GM21619 (cell line): Measurements from ENCODE around the gene MAMSTR.
"Not testable (repeated sequence)": the region's sequence is repeated elsewhere in the genome, so short reads cannot be mapped to it uniquely, and the experiment has no call there.

Experiments
- ATAC-seq: cut with Tn5 transposase; IDR thresholded peaks from one replicate; pipeline ENCODE4 v1.9.1; 2021; ENCODE audit not compliant: unreplicated experiment

The MAMSTR gene

DNA sequence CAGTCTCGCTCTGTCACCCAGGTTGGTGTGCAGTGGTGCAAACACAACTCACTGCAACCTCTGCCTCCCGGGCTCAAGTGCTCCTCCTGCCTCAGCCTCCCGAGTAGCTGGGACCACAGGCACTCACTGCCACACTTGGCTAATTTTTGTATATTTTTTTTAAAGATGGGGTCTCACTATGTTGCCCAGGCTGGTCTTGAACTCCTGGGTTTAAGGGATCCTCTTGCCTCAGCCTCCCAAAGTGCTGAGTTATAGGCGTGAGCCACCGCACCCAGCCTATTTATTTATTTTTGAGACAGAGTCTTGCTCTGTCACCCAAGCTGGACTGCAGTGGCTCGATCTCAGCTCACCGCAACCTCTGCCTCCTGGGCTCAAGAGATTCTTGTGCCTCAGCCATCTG is 32.9 kb downstream of the MAMSTR start:
- not testable (repeated sequence) for ATAC-seq

DNA sequence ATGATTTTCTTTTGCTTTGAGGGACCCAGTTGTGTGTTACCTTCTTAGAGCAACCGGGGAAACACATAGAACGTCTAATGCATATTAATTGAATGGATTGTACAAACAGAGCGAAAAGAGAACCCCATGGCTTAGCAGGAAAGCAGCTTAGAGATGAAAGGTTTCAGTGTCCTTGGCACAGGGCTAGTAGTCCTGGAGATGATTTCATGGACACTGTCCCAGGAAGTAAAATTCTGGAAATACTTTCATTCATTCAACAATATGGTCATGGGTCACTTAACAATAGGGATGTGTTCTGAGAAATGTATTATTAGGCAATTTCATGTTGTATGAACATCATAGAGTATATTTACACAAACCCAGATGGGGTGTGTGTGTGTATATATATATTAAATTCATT is 33.4 kb downstream of the MAMSTR start:
- ATAC-seq, result no peak

DNA sequence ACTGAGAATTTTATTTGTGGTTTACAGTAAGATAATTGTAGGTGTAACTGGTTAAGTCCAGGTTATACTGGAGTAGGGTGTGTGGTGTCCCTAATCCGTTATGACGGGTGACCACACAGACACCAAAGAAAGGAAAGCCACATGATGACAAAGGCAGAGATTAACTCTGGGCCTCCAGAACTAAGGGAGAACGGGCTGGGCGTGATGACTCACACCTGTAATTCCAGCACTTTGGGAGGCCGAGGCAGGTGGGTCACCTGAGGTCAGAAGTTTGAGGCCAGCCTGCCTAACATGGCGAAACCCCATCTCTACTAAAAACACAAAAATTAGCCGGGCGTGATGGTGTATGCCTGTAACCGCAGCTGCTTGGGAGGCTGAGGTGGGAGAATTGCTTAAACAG is 33.9 kb downstream of the MAMSTR start:
- ATAC-seq, result no peak

DNA sequence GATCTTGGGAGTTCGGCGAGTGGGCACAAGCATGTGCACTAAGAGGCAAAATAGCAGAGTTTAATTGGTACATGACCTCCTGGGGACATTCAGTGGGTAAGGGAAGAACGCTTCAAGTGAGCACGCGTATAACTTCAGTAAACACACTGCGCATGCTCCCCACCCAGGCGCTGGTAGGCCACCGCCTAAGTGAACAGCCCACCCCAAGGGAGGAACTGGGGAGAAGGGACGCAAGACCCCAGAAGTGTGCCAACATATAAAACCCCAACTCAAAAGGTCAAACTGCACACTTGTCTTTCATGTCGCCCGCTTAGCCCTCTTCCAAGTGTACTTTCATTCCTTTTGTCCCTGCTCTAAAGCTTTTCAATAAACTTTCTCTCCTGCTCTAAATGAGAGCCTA is 36.2 kb downstream of the MAMSTR start:
- ATAC-seq, result no peak

DNA sequence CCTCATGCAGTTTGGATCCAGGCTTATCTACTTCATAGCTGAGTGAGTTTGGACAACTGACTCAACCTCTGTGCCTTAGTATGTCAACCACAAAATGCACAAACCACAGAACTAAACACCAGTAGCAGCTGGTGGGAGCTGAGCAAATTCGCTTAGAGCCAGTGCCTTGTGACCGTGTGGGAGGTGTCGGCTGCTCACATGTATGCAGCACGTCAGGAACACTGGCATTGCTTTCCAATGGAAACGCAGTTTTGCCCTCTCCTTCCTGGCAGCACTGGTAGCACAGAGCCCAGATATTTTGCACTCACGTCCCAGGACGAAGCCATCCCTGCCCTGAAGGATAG is 38.4 kb downstream of the MAMSTR start:
- ATAC-seq, result no peak

DNA sequence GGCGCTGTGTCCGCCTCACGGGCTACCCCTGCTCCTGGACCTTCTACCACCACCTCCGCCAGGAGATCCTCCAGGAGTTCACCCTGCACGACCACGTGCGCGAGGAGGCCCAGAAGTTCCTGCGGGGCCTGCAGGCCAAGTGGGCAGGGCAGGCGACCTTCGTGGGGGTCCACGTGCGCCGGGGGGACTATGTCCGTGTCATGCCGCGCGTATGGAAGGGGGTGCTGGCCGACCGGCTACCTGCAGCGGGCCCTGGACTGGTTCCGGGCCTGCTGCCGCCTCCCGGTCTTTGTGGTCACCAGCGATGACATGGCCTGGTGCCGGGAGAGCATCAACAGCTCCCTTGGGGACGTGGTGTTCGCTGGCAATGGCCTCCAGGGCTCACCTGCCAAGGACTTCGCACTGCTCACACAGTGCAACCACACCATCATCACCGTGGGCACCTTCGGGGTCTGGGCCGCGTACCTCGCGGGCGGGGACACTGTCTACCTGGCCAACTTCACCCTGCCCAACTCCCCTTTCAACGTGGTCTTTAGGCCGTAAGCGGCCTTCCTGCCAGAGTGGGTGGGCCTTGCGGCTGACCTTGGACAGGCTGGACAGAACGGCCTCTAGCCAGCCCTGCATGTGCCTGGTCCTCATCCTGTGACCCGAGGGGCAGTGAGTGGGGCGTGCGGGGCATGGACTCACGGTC is 38.9 kb downstream of the MAMSTR start:
- no peak for ATAC-seq

DNA sequence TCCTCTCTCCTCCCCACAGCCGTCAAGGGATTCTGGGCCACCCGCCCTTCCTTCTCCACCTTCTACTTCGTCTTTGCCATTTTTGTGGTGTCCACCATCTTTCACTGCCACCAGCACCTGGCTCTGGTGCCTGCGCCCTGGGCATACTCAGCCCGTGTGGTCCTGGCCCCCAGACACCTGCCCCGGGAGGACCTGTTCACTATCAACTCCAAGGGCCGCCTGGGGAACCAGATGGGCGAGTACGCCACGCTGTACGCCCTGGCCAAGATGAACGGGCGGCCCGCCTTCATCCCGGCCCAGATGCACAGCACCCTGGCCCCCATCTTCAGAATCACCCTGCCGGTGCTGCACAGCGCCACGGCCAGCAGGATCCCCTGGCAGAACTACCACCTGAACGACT is 39.5 kb downstream of the MAMSTR start:
- not testable (repeated sequence) for ATAC-seq

DNA sequence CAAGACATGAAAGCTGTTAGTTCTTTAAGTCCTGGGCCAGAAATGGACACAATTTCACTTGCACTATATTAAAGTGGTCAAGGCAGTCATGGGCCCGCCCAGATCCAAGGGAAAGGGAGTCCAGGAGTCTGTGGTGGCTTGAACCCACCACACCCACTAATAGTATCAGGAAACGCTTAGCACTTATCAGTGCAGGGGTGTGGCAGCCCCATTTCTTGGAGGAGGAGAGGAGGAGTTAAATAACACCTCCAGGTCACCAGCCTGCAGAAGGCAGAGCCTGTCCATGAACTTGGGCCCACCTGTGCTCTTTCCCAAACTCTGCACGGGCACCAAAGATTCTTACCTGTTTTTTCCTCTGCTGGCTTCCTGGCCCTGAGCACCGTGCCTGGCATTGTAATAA is 41.3 kb downstream of the MAMSTR start:
- no peak for ATAC-seq

DNA sequence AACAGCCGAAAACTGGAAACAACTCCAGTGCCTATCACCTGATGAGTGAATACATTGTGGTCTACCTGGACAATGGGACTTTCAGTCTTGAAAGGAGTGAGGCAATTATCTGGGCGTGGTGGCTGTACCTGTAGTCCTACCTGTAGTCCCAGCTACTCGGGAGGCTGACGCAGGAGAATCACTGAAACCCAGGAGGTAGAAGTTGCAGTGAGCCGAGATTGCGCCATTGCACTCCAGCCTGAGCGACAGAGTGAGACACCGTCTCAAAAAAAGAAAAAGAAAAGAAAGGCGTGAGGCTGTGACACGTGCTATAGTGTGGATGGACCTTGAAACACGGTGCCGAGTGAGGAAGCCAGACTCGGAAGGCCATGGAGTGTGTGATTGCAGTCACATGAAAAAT is 42.6 kb downstream of the MAMSTR start:
- no peak for ATAC-seq

DNA sequence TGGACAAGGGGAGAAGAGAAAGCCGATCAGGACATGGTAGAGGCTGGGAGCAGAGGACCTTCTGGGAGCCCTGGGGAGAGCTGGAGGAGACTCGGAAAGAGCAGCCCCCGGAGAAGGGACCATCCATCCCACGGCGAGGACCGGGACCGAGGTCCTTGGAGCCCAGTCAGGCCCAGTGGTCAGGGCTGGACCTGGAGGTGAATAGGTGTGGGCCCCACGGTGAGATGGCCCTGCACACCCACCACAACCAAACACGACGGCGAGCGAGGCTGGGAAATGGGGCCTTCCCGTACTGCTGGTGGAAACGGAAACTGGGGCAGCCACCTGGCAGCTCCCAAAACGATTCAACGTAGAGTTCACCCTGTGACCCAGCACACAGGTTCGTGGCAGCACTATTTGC is 43.0 kb downstream of the MAMSTR start:
- ATAC-seq, result no peak

DNA sequence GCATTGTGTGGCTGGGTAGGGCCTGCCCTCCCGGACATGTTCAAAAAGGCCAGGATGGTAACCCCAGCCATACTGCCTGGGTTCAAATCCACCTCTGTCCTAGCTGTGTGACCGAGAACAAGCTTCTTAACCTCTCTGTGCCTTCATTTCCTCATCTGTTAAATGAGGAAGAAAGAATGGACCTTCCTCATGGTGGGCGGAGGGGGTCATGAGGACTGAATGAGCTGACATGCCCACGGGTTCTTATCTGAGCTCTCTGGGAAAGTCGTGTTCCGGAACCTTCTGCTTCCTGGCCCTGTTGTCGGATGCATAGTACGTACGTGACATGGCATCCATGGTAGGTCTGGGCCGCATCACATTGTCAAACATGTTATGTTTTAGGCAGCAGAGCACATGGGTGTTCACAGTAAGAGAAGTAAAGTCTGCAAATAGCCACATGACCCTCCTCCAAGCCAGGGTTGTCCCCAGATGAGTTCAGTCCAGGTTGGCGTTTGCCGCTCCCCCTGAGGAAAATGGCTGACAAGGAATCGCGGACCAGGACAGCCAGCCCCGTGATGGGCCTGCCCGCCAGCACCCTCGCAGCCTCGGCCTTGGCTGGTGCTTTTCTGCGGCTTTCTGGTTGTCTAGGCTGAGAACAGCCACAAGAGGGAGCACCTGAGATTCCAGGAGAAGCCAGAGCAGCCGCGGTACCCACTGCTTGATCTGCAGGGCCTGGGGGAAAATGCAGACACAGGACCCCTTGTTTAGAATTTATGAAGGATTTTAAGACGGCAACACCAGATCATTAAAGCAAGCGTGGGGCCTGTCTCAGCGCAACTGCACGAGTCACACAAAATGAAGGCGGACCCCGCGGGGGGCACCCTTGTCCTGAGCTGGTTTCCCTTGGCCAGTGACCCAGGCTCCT is 44.4 kb downstream of the MAMSTR start:
- no peak for ATAC-seq

DNA sequence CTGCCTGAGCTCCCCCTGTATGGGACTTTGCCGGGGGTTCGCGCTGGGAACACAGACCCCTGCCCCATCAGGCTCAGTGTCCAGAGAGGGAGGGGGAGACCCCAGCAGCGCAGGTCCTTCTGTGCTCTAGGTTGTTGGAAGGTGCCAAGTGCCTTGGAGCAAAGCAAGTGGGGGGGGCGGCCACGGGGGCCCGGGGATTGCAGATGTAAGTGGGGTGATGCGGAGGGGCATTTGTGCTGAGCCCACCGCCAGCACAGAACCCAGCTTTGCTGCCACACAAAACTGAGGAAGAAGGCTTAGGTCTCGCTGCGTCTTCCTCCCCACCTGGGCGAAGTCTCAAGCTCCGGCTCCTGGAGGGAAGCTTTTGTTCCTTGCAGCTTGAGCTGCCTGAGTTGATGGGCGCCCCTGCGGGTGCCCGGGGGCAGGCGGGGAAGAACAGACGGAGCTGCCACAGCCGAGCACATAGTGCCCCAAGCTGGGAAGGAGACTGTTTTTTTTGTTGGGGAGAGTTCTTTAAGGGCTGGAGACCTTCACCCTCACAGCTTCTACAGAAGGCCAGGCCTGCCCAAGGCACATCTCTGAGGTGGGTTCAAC is 45.2 kb downstream of the MAMSTR start:
- no peak for ATAC-seq

DNA sequence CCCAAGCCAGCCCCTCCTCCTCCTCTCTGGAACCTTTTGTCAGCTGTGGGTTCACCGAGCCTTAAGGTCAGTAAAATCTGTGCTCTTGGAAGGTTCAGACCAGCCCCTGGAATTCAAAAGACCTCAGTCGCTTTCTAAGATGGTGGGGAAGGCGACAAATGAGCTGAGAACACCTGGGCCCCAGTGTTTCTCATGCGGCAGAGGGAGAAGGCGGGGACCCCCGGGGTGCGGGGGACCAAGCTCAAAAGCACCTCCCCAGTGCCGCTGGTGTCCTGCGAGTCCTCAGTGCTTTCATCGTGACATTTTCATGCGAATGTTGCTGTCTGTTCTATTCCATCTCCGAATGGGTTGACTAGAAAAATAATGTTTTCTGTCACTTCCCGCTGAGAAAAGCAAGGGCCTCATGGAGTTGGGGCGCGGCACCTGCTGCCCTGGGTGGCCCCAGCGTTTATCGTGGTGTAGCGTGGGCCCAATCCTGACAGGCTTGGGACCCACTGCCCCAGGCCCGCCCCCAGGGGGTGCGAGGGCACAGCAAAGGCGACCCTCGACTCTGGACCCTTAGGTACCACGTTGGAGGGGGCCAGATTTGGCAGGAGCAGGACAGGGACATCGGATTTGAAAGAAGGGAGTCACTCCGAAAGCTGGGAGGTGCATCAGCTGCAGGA is 46.0 kb downstream of the MAMSTR start:
- no peak for ATAC-seq

DNA sequence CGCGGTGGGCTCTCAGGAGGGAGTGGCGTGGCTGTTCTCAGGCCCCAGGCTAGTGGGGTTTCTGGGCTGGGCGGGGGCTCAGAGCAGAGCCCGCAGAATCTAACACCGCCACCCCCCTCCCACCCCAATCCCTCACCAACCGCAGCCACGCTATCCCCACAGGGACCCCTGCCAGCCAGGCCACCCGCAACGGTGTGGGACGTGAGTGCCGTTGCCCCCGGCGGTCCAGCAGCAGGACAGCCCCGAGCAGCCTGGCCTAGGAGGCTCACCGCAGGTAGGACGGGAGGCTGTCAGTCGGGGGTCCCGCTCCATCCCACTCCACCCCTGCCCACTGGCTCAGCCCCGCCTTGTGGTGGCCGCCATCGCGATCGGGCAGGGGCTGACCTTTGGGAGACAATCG is 46.5 kb downstream of the MAMSTR start, which contains the start of gene NTN5:
Gene NTN5, minus strand, starts transcription at position 24 of the 400 bp plus-strand sequence. CDS start 2,031 bp downstream, outside the sequence.
- ATAC-seq, result no peak

DNA sequence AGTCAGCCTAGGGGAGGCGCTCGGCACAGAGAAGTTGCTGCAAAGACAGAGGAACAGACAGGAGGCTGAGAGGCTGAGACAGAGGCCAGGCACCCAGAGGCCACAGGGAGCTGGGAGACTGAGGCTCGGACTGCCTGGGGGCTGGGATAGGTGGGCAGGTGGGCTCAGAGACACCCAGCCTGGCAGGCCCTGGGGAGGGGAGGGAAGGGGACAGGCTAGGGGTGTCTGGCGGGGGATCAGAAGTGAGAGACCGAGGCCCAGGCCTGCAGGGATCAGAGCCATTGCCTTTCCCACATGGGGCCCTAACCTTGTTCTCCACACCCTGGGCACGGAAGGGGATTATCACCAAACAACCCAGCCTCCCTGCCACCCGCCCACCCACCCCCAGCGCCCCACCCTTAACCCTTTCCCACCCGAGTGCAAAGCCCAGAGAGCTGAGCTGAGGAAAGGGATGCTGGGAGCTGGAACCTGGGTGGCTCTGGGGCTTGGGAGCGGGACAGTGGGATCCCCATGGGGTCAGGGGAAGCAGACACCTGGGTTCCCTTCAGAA is 48.0 kb downstream of the MAMSTR start:
- no peak for ATAC-seq

DNA sequence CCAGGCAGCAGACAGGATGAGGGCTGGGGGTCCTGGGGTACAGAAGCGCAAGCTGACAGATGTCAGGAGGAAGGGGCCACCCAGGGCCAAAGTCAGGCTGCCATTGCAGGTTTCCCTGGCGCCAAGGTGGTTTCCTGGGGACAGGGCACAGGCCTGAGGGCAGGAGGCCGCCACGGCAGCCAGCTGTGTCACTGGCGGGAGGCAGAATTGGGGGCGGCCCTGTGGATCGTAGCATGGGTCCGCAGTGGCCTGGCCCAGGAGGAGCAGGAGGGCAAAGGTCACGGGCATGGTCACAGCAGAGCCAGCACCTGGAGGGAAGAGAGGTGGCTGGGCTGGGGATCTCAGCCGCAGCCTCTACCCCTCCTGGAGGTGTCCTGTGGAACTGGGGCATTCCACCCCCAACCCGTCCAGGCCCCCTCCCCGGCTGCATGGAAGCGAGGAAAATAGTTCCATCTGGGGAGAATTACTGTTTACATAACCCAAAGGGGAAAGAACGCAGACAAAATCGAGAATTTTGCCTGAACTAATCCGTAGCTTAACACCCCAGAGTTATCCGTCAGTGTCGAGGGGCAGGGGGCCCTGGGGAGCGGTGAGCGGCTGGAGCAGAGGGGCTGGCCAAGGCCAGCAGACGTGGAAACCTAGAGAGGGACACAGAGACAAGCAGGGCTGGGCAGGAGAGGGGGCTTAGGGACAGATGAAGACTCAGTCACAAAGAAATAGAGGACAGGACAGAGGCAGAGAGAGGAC is 48.7 kb downstream of the MAMSTR start:
- no peak for ATAC-seq

DNA sequence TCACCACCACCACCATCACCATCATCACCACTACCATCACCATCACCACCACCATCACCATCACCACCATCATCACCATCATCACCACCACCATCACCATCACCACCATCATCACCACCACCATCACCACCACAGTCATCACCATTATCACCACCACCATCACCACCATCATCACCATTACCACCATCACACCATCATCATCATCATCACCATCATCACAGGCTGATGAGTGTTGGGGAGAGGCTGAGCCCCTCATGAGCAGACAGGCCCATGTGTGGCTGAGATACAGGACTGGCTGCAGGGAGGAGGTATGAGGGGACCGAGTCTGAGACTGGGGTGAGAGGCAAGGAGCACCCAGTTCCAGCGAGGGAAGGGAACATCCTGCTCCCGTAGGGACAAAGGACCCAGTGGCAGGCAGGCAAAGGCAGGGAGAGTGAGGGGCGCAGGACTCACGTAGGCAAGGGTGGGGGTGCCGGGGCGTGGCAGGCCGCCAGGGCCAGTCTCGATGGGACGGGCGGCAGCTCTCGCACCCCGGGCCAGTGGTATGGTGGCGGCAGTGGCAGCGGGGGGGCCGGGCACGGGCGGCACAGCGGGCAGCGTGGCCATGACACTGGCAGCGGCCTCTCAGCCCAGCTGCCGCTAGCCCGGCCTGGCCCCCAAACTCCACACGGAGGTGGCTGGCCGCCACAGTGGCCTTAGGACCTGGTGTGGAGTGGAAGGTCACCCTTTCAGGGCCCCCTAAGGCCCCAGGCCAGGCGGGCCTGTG is 49.4 kb downstream of the MAMSTR start:
- no peak for ATAC-seq

DNA sequence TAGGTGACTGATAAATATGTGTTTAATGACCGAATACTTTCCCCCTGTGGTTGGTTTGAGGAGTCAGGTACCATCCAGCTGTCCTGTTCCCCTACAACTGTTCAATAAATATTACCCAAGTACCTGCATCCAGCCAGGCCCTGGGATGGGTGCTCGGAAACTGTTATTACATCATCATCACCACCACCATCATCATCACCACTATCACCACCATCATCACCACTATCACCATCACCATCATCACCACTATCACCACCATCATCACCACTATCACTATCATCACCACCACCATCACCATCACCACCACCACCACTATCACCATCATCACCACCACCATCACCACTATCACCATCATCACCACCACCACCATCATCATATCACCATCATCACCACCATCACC is 50.8 kb downstream of the MAMSTR start:
- no peak for ATAC-seq

DNA sequence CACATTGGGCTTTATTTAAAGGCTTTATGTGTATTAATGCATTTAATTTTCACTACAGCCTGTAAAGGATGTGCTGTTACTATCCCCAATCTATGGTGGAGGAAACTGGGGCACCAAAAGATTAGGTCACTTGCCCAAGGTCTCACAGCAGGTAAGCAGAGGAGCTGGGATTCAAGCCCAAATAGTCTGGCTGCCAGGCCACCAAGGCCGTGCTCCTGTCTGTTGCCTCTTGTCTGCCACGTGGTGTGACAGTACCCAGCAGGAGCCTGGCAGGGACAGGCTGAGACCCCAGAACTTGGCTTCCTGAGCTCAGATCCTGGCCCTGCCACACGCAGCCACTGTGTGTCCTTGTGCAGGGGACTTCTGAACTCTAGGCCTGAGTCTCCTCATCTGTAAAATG is 51.2 kb downstream of the MAMSTR start:
- ATAC-seq, result no peak

DNA sequence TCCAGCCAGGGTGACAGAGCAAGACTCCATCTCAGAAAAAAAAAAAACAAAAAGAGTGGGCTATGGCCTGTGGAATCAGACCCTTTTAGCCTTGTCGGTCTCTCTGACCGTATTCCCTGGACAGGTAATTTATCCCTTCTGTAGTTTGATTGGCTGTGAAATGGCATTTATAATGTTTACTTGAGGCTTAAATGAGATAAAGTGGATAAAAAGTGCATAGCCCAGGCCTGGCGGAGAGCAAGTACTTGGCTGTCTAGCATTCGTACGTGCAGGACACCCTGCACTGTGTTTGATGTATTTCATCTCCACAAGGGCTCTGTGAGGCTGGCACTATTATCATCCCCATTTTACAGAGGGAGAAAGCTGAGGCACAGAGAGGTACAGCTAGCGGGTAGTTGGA is 53.7 kb downstream of the MAMSTR start:
- no peak for ATAC-seq
